OCI-LY7 (cell line): ENCODE data around the gene C6orf132. TPM values are rescaled to one million over a fixed set of nuclear protein-coding genes. Genes with fewer than 3 reads are reported as not detected.

Experiments
- BruUV-seq: library from RNA; stranded (reverse); fragments of 400-500 nt; replicated peaks from 2 replicates; lab custom pipeline; 2021; lab: Mats Ljungman, UMichigan
- CTCF ChIA-PET: fragments of 300-600 bp; sonication (Branson Sonifier 250); formaldehyde crosslinking; loops from one replicate; lab custom pipeline; 2022; ENCODE audit warnings: antibody characterized with exemption; ENCODE audit not compliant: unreplicated experiment; lab: Charles Lee
- POLR2A ChIA-PET: fragments of 300-600 bp; sonication (Branson Sonifier 250); formaldehyde crosslinking; loops from one replicate; lab custom pipeline; 2022; ENCODE audit warnings: antibody characterized with exemption; lab: Charles Lee
- DNase-seq: peaks from one replicate; pipeline ENCODE4 v3.0.0-alpha.2; 2015; ENCODE audit warnings: low spot score
- H2AFZ ChIP-seq: fragments of 200-600 bp; sonication (generic), shearing (Covaris generic); 2 replicates; pipeline ENCODE4 v1.6.1; 2014; ENCODE audit warnings: mild to moderate bottlenecking, antibody characterized with exemption, low read length, moderate library complexity
- H3K27ac ChIP-seq: fragments of 200-600 bp; sonication (generic); 2 replicates; pipeline ENCODE4 v1.5.1; 2014; ENCODE audit warnings: mixed run types, low read depth, mild to moderate bottlenecking, moderate library complexity, low read length, inconsistent platforms; ENCODE audit not compliant: poor library complexity, severe bottlenecking
- H3K36me3 ChIP-seq: fragments of 200-600 bp; sonication (generic); 2 replicates; pipeline ENCODE4 v1.6.1; 2014; ENCODE audit warnings: mild to moderate bottlenecking, antibody characterized with exemption, low read length, moderate library complexity, mixed read lengths; ENCODE audit not compliant: insufficient read depth
- H3K4me1 ChIP-seq: fragments of 200-600 bp; sonication (generic); 2 replicates; pipeline ENCODE4 v1.5.1; 2014; ENCODE audit warnings: mild to moderate bottlenecking, low read length; ENCODE audit not compliant: insufficient read depth, poor library complexity, severe bottlenecking
- H3K4me2 ChIP-seq: fragments of 200-600 bp; sonication (generic); 2 replicates; pipeline ENCODE4 v1.6.1; 2014; ENCODE audit warnings: mild to moderate bottlenecking, low read length
- H3K4me3 ChIP-seq: fragments of 200-600 bp; sonication (generic); 2 replicates; pipeline ENCODE4 v1.5.1; 2014; ENCODE audit warnings: mild to moderate bottlenecking, low read depth, low read length; ENCODE audit not compliant: poor library complexity, severe bottlenecking
- H3K79me2 ChIP-seq: fragments of 200-600 bp; sonication (generic); 2 replicates; pipeline ENCODE4 v1.6.1; 2016; ENCODE audit warnings: low read depth, mild to moderate bottlenecking, low read length, moderate library complexity, mixed read lengths; ENCODE audit not compliant: insufficient read depth
- H3K9me2 ChIP-seq: fragments of 200-600 bp; sonication (generic); 2 replicates; pipeline ENCODE4 v1.6.1; 2016; ENCODE audit warnings: mild to moderate bottlenecking, low read length, mixed read lengths; ENCODE audit not compliant: insufficient read depth
- H3K9me3 ChIP-seq: fragments of 200-600 bp; sonication (generic); 2 replicates; pipeline ENCODE4 v1.6.1; 2014; ENCODE audit warnings: mild to moderate bottlenecking, mixed run types, low read length, mixed read lengths
- H4K20me1 ChIP-seq: fragments of 200-600 bp; sonication (generic); 2 replicates; pipeline ENCODE4 v1.6.1; 2014; ENCODE audit warnings: mild to moderate bottlenecking, antibody characterized with exemption, low read length, moderate library complexity, mixed read lengths; ENCODE audit not compliant: insufficient read depth
- EZH2phosphoT487 ChIP-seq: fragments of 200-600 bp; sonication (generic); IDR thresholded peaks from 2 replicates; pipeline ENCODE4 v1.6.1; 2018; ENCODE audit warnings: low read depth, borderline replicate concordance, mild to moderate bottlenecking, mixed run types, antibody characterized with exemption, low read length, moderate library complexity, mixed read lengths
- intact Hi-C: fragments of 100-400 bp; cut with micrococcal nuclease; formaldehyde crosslinking; loops from one replicate; pipeline ENCODE4 v1.10.0; 2022; ENCODE audit not compliant: unreplicated experiment
- total RNA-seq, 2 experiments: library from RNA; depleted of rRNA in 1 of 2; stranded (reverse); fragments of >200 nt in 1 of 2; shearing (Covaris generic) in 1 of 2; gene quantifications; 2 replicates each; pipeline ENCODE4 v1.2.3, GENCODE V29; 2014 to 2022
- TF ChIP-seq, protein P1 (sequence below): fragments of 200-600 bp; sonication (generic); conservative IDR thresholded peaks from 2 replicates; pipeline ENCODE4 v1.5.1; 2014; ENCODE audit warnings: mild to moderate bottlenecking, antibody characterized with exemption, low read length, moderate library complexity, mixed read lengths

C6orf132 gene
- total RNA-seq, 2 experiments from 2014 or later = 0.03 TPM; not detected in 1

DNA sequence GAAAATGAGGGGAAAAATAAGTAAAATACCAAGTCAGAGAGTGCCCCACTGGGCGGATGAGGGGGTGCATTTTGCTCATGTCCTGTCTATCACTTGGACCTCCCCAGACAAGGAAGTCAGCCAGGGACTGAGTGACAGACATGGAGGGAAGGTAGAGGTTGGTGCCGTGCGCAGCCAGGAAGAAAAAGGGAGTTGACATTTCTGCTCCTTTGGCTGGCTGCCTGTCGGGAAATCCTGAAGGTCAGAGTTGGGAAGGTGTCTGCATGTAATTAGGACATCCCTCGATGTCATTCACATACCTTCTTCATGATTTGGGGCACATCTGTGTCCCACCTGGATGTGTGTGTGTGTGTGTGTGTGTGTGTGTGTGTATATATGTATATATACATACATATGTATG, 39.7 kb upstream of the C6orf132 start:
- no peak for TF ChIP-seq EZH2phosphoT487
- TF ChIP-seq, protein P1, sequence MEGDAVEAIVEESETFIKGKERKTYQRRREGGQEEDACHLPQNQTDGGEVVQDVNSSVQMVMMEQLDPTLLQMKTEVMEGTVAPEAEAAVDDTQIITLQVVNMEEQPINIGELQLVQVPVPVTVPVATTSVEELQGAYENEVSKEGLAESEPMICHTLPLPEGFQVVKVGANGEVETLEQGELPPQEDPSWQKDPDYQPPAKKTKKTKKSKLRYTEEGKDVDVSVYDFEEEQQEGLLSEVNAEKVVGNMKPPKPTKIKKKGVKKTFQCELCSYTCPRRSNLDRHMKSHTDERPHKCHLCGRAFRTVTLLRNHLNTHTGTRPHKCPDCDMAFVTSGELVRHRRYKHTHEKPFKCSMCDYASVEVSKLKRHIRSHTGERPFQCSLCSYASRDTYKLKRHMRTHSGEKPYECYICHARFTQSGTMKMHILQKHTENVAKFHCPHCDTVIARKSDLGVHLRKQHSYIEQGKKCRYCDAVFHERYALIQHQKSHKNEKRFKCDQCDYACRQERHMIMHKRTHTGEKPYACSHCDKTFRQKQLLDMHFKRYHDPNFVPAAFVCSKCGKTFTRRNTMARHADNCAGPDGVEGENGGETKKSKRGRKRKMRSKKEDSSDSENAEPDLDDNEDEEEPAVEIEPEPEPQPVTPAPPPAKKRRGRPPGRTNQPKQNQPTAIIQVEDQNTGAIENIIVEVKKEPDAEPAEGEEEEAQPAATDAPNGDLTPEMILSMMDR = no peak
- Histone ChIP-seq H3K9me3 (no peaks in the 10 kb centered on the region), H3K27ac (no peak overlapping the region), H2AFZ (no peak overlapping the region), H3K4me1 (no peaks in the 10 kb centered on the region), H3K4me2 (no peak overlapping the region), H3K9me2 (no peaks in the 10 kb centered on the region), H4K20me1 (no peaks in the 10 kb centered on the region), H3K36me3 (no peaks in the 10 kb centered on the region), H3K79me2 (no peaks in the 10 kb centered on the region), H3K4me3 (no peak overlapping the region)
- intact Hi-C loops = no loop called here
- CTCF ChIA-PET = no interaction called here
- no peak for DNase-seq
- POLR2A ChIA-PET = no interaction called here
- BruUV-seq = no TSS peak

DNA sequence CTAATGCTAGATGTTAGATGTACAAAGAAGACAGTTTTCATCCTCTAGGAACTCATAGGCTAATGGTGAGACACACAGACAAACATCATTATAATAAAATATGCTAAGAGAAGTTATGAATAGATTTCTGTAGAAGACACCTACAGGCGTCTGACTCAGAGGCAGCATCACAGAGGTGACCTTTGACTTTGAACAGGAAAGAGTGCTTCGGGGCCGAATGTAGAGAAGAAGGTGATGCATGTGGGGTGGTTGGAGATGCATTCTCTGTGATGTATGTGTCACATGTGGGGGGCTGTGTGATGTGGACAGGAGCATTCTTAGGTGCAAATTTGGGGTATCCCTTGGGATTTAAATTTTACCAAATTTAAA, 37.5 kb upstream of the C6orf132 start:
- no peak for TF ChIP-seq EZH2phosphoT487
- TF ChIP-seq, protein P1 = no peak
- H2AFZ ChIP-seq = no peak overlapping the region
- ChIA-PET CTCF (no interaction called here), POLR2A (interaction anchor here (0.5 kb wide), 1 partner anchor 40 kb away, joined by 6 read pairs; no protein-coding TSS in a partner anchor)
- intact Hi-C loops = no loop called here
- H3K4me3 ChIP-seq = no peak overlapping the region
- H3K27ac ChIP-seq = no peak overlapping the region
- H3K36me3 ChIP-seq = no peaks in the 10 kb centered on the region
- no peaks in the 10 kb centered on the region for H3K4me1 ChIP-seq
- no peak for DNase-seq
- H3K4me2 ChIP-seq = no peak overlapping the region
- no TSS peak for BruUV-seq
- H3K9me3 ChIP-seq = no peaks in the 10 kb centered on the region
- no peaks in the 10 kb centered on the region for H4K20me1 ChIP-seq
- H3K9me2 ChIP-seq = no peaks in the 10 kb centered on the region
- no peaks in the 10 kb centered on the region for H3K79me2 ChIP-seq

DNA sequence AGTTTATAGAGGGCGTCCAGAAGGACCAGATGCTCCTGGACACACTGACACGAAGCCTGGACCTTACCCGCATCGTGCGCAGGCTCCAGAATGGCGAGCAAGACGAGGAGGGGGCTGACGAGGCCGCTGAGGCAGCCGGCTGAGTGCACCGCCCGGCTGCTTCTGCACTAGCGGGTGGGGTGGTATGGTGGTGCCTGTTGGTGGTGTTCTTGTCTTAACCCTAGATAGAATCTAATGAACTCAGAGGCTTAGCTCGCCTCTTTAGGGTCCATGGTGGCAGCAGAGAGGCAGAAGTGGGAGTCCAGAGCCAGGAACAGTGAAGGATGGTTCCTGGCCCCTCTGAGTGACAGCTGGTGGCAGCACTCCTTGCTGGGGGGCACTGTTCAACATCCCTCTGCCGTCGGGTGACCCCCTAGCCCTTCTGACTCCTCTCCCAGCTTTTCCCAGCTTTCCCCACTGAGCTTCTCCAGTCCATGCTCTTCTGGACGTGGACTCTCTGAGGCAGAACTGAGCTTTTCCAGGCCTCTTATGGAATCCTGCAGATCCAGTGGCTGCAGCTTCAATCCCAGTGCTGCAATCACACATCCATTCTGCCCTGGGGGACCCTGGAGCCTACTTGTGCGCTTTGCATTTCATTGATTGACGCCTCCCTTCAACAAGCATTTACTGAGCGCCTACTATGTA, 37.0 kb upstream of the C6orf132 start:
- no peaks in the 10 kb centered on the region for H3K79me2 ChIP-seq
- H3K36me3 ChIP-seq = no peaks in the 10 kb centered on the region
- TF ChIP-seq EZH2phosphoT487 = no peak
- TF ChIP-seq, protein P1 = no peak
- H3K9me2 ChIP-seq = no peaks in the 10 kb centered on the region
- no peak overlapping the region for H2AFZ ChIP-seq
- no peak overlapping the region for H3K4me2 ChIP-seq
- no peaks in the 10 kb centered on the region for H3K9me3 ChIP-seq
- no peaks in the 10 kb centered on the region for H4K20me1 ChIP-seq
- intact Hi-C loops = no loop called here
- POLR2A ChIA-PET = interaction anchor here (0.5 kb wide), 1 partner anchor 40 kb away, joined by 6 read pairs; no protein-coding TSS in a partner anchor
- H3K4me1 ChIP-seq = no peaks in the 10 kb centered on the region
- H3K27ac ChIP-seq = no peak overlapping the region
- H3K4me3 ChIP-seq = no peak overlapping the region
- CTCF ChIA-PET = no interaction called here
- DNase-seq = no peak
- no TSS peak for BruUV-seq
